Activated CD8-positive, alpha-beta T cell treated with anti-CD3 and anti-CD28 coated beads for 36 hours (primary cell): ENCODE measurements around the gene ADAMTSL5. TPM values are rescaled to one million over a fixed set of nuclear protein-coding genes. Genes with fewer than 3 reads are reported as not detected.

ENCODE experiments used
- ATAC-seq: fragments of 200-7000 bp; cut with Tn5 transposase; one replicate; pipeline ENCODE4 v1.10.0; 2021; ENCODE audit warnings: mild to moderate bottlenecking, moderate library complexity
- CTCF ChIA-PET: fragments of 350-600 bp; sonication (Branson Sonifier 250); formaldehyde crosslinking; loops from one replicate; lab custom pipeline; 2021; ENCODE audit warnings: antibody characterized with exemption; lab: Charles Lee
- POLR2A ChIA-PET: fragments of 350-600 bp; sonication (Branson Sonifier 250); formaldehyde crosslinking; loops from one replicate; lab custom pipeline; 2021; ENCODE audit warnings: antibody characterized with exemption; lab: Charles Lee
- DNase-seq: peaks from one replicate; pipeline ENCODE4 v3.0.0-alpha.2; 2020
- H3K27ac Mint-ChIP-seq: one replicate; pipeline ENCODE4 v1.8.0; 2021; ENCODE audit warnings: mild to moderate bottlenecking, mixed read lengths
- H3K27me3 Mint-ChIP-seq: one replicate; pipeline ENCODE4 v1.8.0; 2021; ENCODE audit warnings: mixed read lengths
- H3K36me3 Mint-ChIP-seq: one replicate; pipeline ENCODE4 v1.8.0; 2021; ENCODE audit warnings: low read depth, mixed read lengths
- H3K4me1 Mint-ChIP-seq: one replicate; pipeline ENCODE4 v1.8.0; 2021; ENCODE audit warnings: low read depth, mixed read lengths
- H3K4me3 Mint-ChIP-seq: one replicate; pipeline ENCODE4 v1.8.0; 2021; ENCODE audit warnings: mild to moderate bottlenecking, moderate library complexity, mixed read lengths
- H3K9me3 Mint-ChIP-seq: one replicate; pipeline ENCODE4 v1.8.0; 2021; ENCODE audit warnings: mixed read lengths
- CTCF ChIP-seq: fragments of 200-600 bp; IDR thresholded peaks from one replicate; pipeline ENCODE4 v1.8.0; 2022; ENCODE audit warnings: antibody characterized with exemption, mild to moderate bottlenecking
- intact Hi-C: fragments of 100-400 bp; cut with micrococcal nuclease; formaldehyde crosslinking; loops from one replicate; pipeline ENCODE4 v1.10.0; 2022
- total RNA-seq, 2 experiments: library from RNA; stranded (reverse); gene quantifications; one replicate each; pipeline ENCODE4 v1.2.3, GENCODE V29; 2021

Gene ADAMTSL5
- total RNA-seq, 2 experiments from 2014 or later = 1.3 TPM

- H3K27ac Mint-ChIP-seq = no peak overlapping the region
- no peaks in the 10 kb centered on the region for H3K9me3 Mint-ChIP-seq
- ChIA-PET CTCF (interaction anchor here (1.3 to 1.5 kb wide), 2 partner anchors 30 to 197 kb away, joined by 3 read pairs; no protein-coding TSS in a partner anchor), POLR2A (interaction anchor here (1.1 to 1.8 kb wide), 2 partner anchors 17 to 32 kb away, joined by 3 to 6 read pairs; no protein-coding TSS in a partner anchor)
- H3K4me3 Mint-ChIP-seq = no peak overlapping the region
- peaks cover 28% of the 10 kb centered on the region for H3K4me1 Mint-ChIP-seq
- DNase-seq (no peak), ATAC-seq (no peak)
- no peak for TF ChIP-seq CTCF
- peaks cover 11% of the 10 kb centered on the region for H3K27me3 Mint-ChIP-seq
- intact Hi-C loops = no loop called here
- peaks cover 7% of the 10 kb centered on the region for H3K36me3 Mint-ChIP-seq
Observed at GRCh38 chr19:1474011-1474764, 38.6 kb downstream of the ADAMTSL5 start.

- Mint-ChIP-seq H3K36me3 (peaks cover 5% of the 10 kb centered on the region), H3K4me3 (no peak overlapping the region), H3K4me1 (peaks cover 24% of the 10 kb centered on the region), H3K9me3 (no peaks in the 10 kb centered on the region), H3K27ac (no peak overlapping the region), H3K27me3 (peaks cover 11% of the 10 kb centered on the region)
- no peak for ATAC-seq
- TF ChIP-seq CTCF = no peak
- DNase-seq = no peak
- intact Hi-C loops = no loop called here
- POLR2A ChIA-PET = interaction anchor here (0.8 to 1.8 kb wide), 3 partner anchors 16 to 157 kb away, joined by 3 to 6 read pairs (median 4); no protein-coding TSS in a partner anchor
- CTCF ChIA-PET = no interaction called here
Observed at GRCh38 chr19:1473085-1473851, 39.6 kb downstream of the ADAMTSL5 start.

GRCh38 chr19:1472231-1473084, 40.4 kb downstream of the ADAMTSL5 start:
- CTCF ChIA-PET = interaction anchor here (1.2 kb wide), 1 partner anchor 30 kb away, joined by 3 read pairs; no protein-coding TSS in a partner anchor

More at GRCh38 chr19:1472231-1473084, 40.4 kb downstream of the ADAMTSL5 start:
- Mint-ChIP-seq H3K4me3 (no peak overlapping the region), H3K4me1 (peaks cover 21% of the 10 kb centered on the region), H3K9me3 (no peaks in the 10 kb centered on the region), H3K27ac (no peak overlapping the region), H3K27me3 (peaks cover 11% of the 10 kb centered on the region), H3K36me3 (peaks cover 4% of the 10 kb centered on the region)
- intact Hi-C loops = no loop called here
- ATAC-seq = no peak
- POLR2A ChIA-PET = interaction anchor here (0.8 to 1.8 kb wide), 4 partner anchors 15 to 158 kb away, joined by 3 to 6 read pairs (median 4); no protein-coding TSS in a partner anchor
- no peak for TF ChIP-seq CTCF
- DNase-seq = no peak
